GM12864 (cell line): Measurements from ENCODE around the gene DNTT.

Experiments
- DNase-seq: peaks from one replicate; pipeline ENCODE4 v3.0.0-alpha.2; 2011; ENCODE audit warnings: low read depth
- H3K4me3 ChIP-seq: 2 replicates; pipeline ENCODE4 v1.5.1; 2011; ENCODE audit warnings: mild to moderate bottlenecking, low read depth, low read length, control low read depth
- TF ChIP-seq, protein P1 (sequence below): IDR thresholded peaks from 2 replicates; pipeline ENCODE4 v1.5.1; 2011; ENCODE audit warnings: low read depth, mild to moderate bottlenecking, moderate library complexity, low read length, control low read depth, inconsistent platforms; ENCODE audit errors: missing control alignments

DNTT gene

DNA sequence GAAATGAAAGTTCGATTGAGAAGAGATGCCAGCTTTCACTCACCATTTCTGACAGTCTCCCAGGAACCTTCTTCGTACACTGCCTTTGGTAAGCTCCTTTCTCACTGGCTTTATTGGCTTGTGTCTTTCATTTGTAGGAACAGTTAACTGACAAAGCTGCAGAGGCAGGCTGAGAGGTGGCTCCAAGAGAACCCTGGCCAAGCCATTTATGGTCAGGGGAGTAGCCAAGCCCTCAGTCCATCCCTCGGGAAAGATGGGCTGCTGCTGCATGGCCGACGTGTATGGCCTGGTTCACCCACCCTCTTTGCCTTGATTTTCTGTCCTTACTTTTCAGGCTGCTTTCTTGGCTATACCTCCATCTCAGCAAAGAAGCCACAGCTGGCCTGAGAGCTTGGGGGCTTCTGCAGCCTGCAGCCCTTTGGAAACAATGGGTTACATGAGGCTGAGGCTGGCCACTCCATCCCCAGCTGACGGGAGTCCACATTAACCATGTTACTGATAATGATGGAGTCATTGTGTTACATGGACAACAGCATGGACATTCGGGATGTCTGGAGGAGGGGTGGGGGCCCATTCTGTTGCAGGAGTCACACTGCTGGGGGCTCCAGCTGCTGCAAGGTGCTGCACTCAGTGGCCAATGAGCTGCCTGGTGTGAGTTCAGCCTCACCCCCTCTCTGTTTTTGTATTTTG lies 54.8 kb downstream of the DNTT start, which contains the start of gene OPALIN:
OPALIN (minus strand) TSS at position 152 of the 690 bp plus-strand sequence; CDS start at position 46, 106 bp downstream.
- H3K4me3 ChIP-seq, result no peak within 1 kb of the TSS
- TF ChIP-seq, protein P1, sequence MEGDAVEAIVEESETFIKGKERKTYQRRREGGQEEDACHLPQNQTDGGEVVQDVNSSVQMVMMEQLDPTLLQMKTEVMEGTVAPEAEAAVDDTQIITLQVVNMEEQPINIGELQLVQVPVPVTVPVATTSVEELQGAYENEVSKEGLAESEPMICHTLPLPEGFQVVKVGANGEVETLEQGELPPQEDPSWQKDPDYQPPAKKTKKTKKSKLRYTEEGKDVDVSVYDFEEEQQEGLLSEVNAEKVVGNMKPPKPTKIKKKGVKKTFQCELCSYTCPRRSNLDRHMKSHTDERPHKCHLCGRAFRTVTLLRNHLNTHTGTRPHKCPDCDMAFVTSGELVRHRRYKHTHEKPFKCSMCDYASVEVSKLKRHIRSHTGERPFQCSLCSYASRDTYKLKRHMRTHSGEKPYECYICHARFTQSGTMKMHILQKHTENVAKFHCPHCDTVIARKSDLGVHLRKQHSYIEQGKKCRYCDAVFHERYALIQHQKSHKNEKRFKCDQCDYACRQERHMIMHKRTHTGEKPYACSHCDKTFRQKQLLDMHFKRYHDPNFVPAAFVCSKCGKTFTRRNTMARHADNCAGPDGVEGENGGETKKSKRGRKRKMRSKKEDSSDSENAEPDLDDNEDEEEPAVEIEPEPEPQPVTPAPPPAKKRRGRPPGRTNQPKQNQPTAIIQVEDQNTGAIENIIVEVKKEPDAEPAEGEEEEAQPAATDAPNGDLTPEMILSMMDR, result no peak
- DNase-seq, result no peak

DNA sequence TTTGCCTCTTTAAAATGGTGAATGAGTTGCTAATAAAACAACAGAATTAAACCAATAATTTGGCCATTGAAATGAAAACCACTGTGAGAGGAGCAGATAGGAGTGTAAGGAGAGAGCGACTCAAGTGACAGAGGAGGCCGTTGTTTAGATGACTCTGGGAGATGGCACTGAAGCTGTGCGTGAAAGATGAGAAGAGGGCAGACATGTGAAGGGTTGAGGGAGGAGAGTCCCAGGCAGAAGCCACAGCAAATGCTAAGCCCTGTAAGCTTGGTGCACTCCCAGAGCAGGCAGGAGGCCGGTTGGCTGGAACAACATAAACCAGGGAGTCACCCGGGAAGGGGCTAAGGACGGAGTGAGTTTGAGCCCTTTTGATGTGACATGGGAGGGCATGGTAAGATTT lies 55.4 kb downstream of the DNTT start:
- TF ChIP-seq, protein P1, result no peak
- no peak for DNase-seq
- H3K4me3 ChIP-seq, result no peak overlapping the region

DNA sequence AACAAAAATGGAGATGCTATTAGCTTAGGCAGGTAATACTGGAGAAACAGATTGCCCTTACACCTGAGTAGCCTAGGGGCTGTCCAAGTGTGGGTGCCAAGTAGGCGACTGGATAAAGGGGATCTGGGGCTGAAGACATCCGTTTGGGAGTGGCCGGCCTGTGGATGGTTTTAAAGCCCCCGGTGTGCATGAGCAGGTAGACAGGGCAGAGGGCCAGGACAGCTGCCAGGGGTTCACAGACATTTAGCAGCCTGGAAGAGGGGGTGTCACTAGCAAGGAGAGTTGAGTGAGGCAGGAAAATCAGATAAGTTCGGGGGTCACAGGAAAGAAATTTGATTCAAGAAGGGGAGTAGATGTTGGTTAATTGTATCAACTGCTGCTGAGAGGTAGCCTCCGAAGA lies 56.1 kb downstream of the DNTT start:
- TF ChIP-seq, protein P1, result no peak
- no peak overlapping the region for H3K4me3 ChIP-seq
- DNase-seq, result no peak

DNA sequence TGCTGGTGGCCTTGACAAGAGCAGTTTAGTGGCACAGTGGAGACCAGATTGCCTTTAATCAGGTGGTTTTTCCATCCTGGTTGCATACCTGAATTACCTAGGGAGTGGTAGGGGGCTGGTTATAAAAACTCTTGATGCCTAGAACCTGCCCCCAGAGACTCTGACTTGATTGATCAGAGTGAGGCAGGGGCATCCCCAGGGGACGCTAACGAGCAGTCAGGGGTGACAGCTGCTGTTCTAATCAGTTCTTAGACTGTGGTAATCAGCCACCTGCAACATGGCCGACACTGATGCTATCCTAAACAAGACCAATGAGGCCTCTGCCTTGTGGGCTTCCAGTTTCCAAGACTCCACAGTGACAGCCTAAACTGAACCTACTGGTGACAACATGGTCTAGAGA lies 56.5 kb downstream of the DNTT start:
- TF ChIP-seq, protein P1, result no peak
- no peak overlapping the region for H3K4me3 ChIP-seq
- DNase-seq, result no peak

DNA sequence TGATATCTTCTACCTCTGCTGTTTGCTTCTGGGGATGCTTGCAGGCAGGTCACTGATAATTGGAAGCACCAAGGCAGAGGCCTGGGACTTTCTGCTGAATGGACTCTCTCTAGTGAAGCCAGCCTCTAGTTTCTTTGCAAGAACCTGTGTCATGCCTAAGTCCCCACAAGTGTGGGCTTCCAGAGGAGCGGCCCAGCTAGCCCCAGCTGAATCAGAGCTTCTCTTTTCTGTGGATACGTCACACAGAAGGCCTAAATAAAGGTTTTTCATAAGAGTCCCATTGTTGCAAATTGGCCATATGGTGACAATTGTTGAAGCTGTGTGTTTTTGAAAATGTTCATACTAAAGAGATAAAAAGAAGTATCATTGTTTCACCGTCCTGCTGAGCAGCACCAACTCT lies 61.3 kb downstream of the DNTT start:
- no peak for DNase-seq
- TF ChIP-seq, protein P1, result no peak
- no peak overlapping the region for H3K4me3 ChIP-seq

DNA sequence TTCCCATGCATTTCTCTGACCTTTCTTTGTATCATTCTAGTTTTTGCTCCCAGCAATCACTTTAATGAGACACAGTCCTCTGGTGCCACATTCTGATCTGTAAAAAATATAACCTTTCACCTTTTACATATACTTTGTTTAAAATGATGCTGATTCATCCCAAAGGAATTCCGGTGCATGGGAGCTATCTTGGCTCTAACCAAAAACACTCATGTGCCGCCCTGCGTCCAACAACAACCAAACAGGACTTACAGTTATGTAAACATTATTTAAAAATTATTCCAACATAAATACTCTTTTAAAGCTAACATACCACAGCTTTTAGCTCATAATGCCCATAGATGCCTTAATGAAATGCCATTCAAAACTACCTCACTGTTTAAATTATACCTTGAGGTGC lies 62.3 kb downstream of the DNTT start:
- TF ChIP-seq, protein P1, result no peak
- no peak overlapping the region for H3K4me3 ChIP-seq
- no peak for DNase-seq

DNA sequence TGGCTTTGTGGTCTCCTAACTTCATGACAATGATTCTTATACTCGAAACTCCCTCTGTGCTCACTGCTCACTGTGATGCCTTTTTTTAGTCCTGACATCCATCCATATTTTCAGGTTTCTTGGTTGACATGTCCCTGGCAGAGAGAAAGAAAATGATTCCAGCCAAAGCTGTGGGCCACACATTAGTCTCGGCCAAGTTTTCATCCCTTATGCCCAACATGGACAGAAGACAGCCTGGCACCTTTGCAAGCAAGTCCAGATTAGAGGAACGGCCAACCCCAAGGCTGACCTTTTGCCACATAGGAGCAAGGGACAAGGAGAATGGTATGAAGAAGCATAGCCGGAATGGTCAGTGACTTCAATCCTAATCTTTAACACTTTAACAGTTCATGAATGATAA lies 63.2 kb downstream of the DNTT start:
- no peak for DNase-seq

More for the DNA sequence above, 63.2 kb downstream of the DNTT start:
- TF ChIP-seq, protein P1, result no peak
- H3K4me3 ChIP-seq, result no peak overlapping the region
